SK-N-SH (cell line): ENCODE results near the gene LCMT1. TPM values are rescaled to one million over a fixed set of nuclear protein-coding genes. Genes with fewer than 3 reads are reported as not detected.

Source experiments
- CTCF ChIA-PET: fragments of 300-600, 350-600 bp; formaldehyde crosslinking; extraction: SDS; loops from one replicate; lab custom pipeline; 2021; lab: Yijun Ruan, JAX
- POLR2A ChIA-PET: fragments of 350-600 bp; sonication (Branson Sonifier 250); formaldehyde crosslinking; extraction: SDS; loops from one replicate; lab custom pipeline; 2020; ENCODE audit warnings: antibody characterized with exemption, inconsistent platforms; lab: Yijun Ruan, JAX
- DNase-seq: peaks from one replicate; pipeline ENCODE4 v3.0.0; 2012
- H2AFZ ChIP-seq: fragments of 200-600 bp; sonication (generic); 2 replicates; pipeline ENCODE4 v1.8.1; 2016; ENCODE audit warnings: antibody characterized with exemption, mild to moderate bottlenecking, low read depth
- H3F3A ChIP-seq: fragments of 200-600 bp; sonication (generic); replicated peaks from 2 replicates; pipeline ENCODE3; 2016; ENCODE audit warnings: antibody characterized with exemption, mild to moderate bottlenecking; ENCODE audit not compliant: insufficient read depth
- H3K27ac ChIP-seq, 2 experiments: fragments of 200-500 bp in 1 of 2; fragments of 200-600 bp in 1 of 2; sonication (Bioruptor generic) in 1 of 2; sonication (generic), shearing (Covaris generic) in 1 of 2; 2 replicates each; pipeline versions ENCODE4 v1.5.1 to v1.6.1; 2014 to 2016; ENCODE audit warnings: low read depth in 2 of 2, inconsistent platforms in 1 of 2, low read length in 1 of 2, mild to moderate bottlenecking in 1 of 2, mixed read lengths in 1 of 2
- H3K27me3 ChIP-seq: fragments of 200-600 bp; sonication (generic), shearing (Covaris generic); 2 replicates; pipeline ENCODE4 v1.6.1; 2016; ENCODE audit warnings: mixed run types; ENCODE audit not compliant: insufficient read depth
- H3K36me3 ChIP-seq, 2 experiments: fragments of 200-500 bp in 1 of 2; fragments of 200-600 bp in 1 of 2; sonication (Bioruptor generic) in 1 of 2; sonication (generic) in 1 of 2; replicated peaks in 1 of 2; 2 replicates each; pipeline versions ENCODE3 to v1.5.1; 2014 to 2016; ENCODE audit warnings: low read length in 1 of 2, mild to moderate bottlenecking in 1 of 2; ENCODE audit not compliant: insufficient read depth in 2 of 2, control insufficient read depth in 1 of 2
- H3K4me1 ChIP-seq, 2 experiments: fragments of 200-500 bp in 1 of 2; fragments of 200-600 bp in 1 of 2; sonication (Bioruptor generic) in 1 of 2; sonication (generic), shearing (Covaris generic) in 1 of 2; 2 replicates each; pipeline versions ENCODE4 v1.5.1 to v1.6.1; 2014 to 2016; ENCODE audit warnings: low read depth in 1 of 2, low read length in 1 of 2, mixed run types in 1 of 2; ENCODE audit not compliant: insufficient read depth in 2 of 2, control insufficient read depth in 1 of 2
- H3K4me2 ChIP-seq: fragments of 200-600 bp; sonication (generic), shearing (Covaris generic); 2 replicates; pipeline ENCODE4 v1.6.1; 2017; ENCODE audit warnings: mixed run types
- H3K4me3 ChIP-seq, 2 experiments: fragments of 200-500 bp in 1 of 2; fragments of 200-600 bp in 1 of 2; sonication (Bioruptor generic) in 1 of 2; sonication (generic), shearing (Covaris generic) in 1 of 2; 2 replicates each; pipeline versions ENCODE4 v1.5.1 to v1.8.1; 2014 to 2016; ENCODE audit warnings: low read depth in 2 of 2, inconsistent platforms in 1 of 2, low read length in 1 of 2, mild to moderate bottlenecking in 1 of 2, mixed read lengths in 1 of 2, moderate library complexity in 1 of 2
- H3K79me2 ChIP-seq: fragments of 200-600 bp; sonication (generic); 2 replicates; pipeline ENCODE4 v1.8.1; 2017; ENCODE audit warnings: mild to moderate bottlenecking; ENCODE audit not compliant: insufficient read depth
- H3K9ac ChIP-seq: fragments of 200-600 bp; sonication (generic); 2 replicates; pipeline ENCODE4 v1.6.1; 2017; ENCODE audit warnings: mixed run types
- H3K9me2 ChIP-seq: fragments of 200-600 bp; sonication (generic); 2 replicates; pipeline ENCODE4 v1.6.1; 2017; ENCODE audit warnings: mixed run types
- H3K9me3 ChIP-seq: fragments of 200-600 bp; sonication (generic); 2 replicates; pipeline ENCODE4 v1.6.1; 2017; ENCODE audit warnings: mixed run types, mild to moderate bottlenecking, moderate library complexity
- H4K20me1 ChIP-seq: fragments of 200-600 bp; sonication (generic); 2 replicates; pipeline ENCODE4 v1.6.1; 2017; ENCODE audit warnings: mild to moderate bottlenecking, mixed run types; ENCODE audit not compliant: insufficient read depth
- ELF1 ChIP-seq: IDR thresholded peaks from 2 replicates; pipeline ENCODE4 v1.4.0; 2012
- EZH2phosphoT487 ChIP-seq: fragments of 200-600 bp; sonication (generic); IDR thresholded peaks from 2 replicates; pipeline ENCODE4 v1.6.1; 2017; ENCODE audit warnings: low read depth, mixed run types, mild to moderate bottlenecking, antibody characterized with exemption, moderate library complexity, borderline replicate concordance
- FOSL2 ChIP-seq: IDR thresholded peaks from 2 replicates; pipeline ENCODE4 v1.4.0; 2012; ENCODE audit warnings: low read depth, mild to moderate bottlenecking, moderate library complexity, borderline replicate concordance
- FOXM1 ChIP-seq: IDR thresholded peaks from 2 replicates; pipeline ENCODE4 v1.4.0; 2012; ENCODE audit warnings: low read depth, mild to moderate bottlenecking
- GATA2 ChIP-seq: sonication (generic); formaldehyde crosslinking; IDR thresholded peaks from 2 replicates; pipeline ENCODE4 v1.5.0; 2020; ENCODE audit warnings: mild to moderate bottlenecking, missing genetic modification reagents
- IRF3 ChIP-seq: fragments of 150-350 bp; IDR thresholded peaks from 2 replicates; pipeline ENCODE4 v1.6.1; 2016; ENCODE audit warnings: mild to moderate bottlenecking, low read depth, low read length
- MAX ChIP-seq: IDR thresholded peaks from 2 replicates; pipeline ENCODE4 v1.4.0; 2012; ENCODE audit warnings: low read depth
- MEF2A ChIP-seq: IDR thresholded peaks from 2 replicates; pipeline ENCODE4 v1.4.0; 2012; ENCODE audit warnings: low read depth, borderline replicate concordance
- MXI1 ChIP-seq: IDR thresholded peaks from 2 replicates; pipeline ENCODE4 v1.6.1; 2012; ENCODE audit warnings: mild to moderate bottlenecking, low read depth, low read length, improper control_type of control experiment
- POLR2AphosphoS5 ChIP-seq: IDR thresholded peaks from 2 replicates; pipeline ENCODE4 v1.6.1; 2012; ENCODE audit warnings: low read depth, low read length
- RAD21 ChIP-seq: IDR thresholded peaks from 2 replicates; pipeline ENCODE4 v1.6.1; 2012; ENCODE audit warnings: mild to moderate bottlenecking, low read length
- RFX5 ChIP-seq: IDR thresholded peaks from 2 replicates; pipeline ENCODE4 v1.6.1; 2012; ENCODE audit warnings: mild to moderate bottlenecking, improper control_type of control experiment, low read length
- RXRA ChIP-seq: IDR thresholded peaks from 2 replicates; pipeline ENCODE4 v1.4.0; 2012; ENCODE audit warnings: low read depth, mild to moderate bottlenecking, borderline replicate concordance
- SIN3A ChIP-seq: IDR thresholded peaks from 2 replicates; pipeline ENCODE4 v1.6.1; 2012; ENCODE audit warnings: low read depth, mild to moderate bottlenecking, low read length, moderate library complexity, borderline replicate concordance
- SMC3 ChIP-seq: IDR thresholded peaks from 2 replicates; pipeline ENCODE4 v1.6.1; 2012; ENCODE audit warnings: low read depth, low read length, improper control_type of control experiment
- TCF12 ChIP-seq: IDR thresholded peaks from 2 replicates; pipeline ENCODE4 v1.4.0; 2012
- TEAD4 ChIP-seq: IDR thresholded peaks from 2 replicates; pipeline ENCODE4 v1.4.0; 2012; ENCODE audit warnings: mild to moderate bottlenecking, borderline replicate concordance; ENCODE audit not compliant: insufficient read depth
- WGBS: methylation state at CpG from one replicate; pipeline ENCODE4 v1.1.6; 2017; ENCODE audit warnings: low lambda C conversion rate; 5-methylcytosine and 5-hydroxymethylcytosine counted together
- polyA plus RNA-seq, 3 experiments: library from polyadenylated mRNA; depleted of rRNA; stranded (reverse); fragments of >200 nt; gene quantifications; 2 replicates each; pipeline ENCODE4 v1.2.3, GENCODE V29; 2012
- TF ChIP-seq, protein P1 (sequence below): IDR thresholded peaks from 2 replicates; pipeline ENCODE4 v1.4.0; 2012; ENCODE audit warnings: low read depth, borderline replicate concordance

Gene LCMT1
- polyA plus RNA-seq, 1 of the 3 experiments (the other 2 are of a cell fraction): 29.8 TPM

GRCh38 chr16:25097276-25097975 is 14.1 kb upstream of the LCMT1 start:
- Histone ChIP-seq H2AFZ (no peak overlapping the region), H3K9ac (no peak overlapping the region), H3K9me3 (no peaks in the 10 kb centered on the region), H3K27me3 (no peaks in the 10 kb centered on the region), H4K20me1 (no peaks in the 10 kb centered on the region), H3K4me3 (no peak overlapping the region), H3K79me2 (no peaks in the 10 kb centered on the region), H3K9me2 (no peaks in the 10 kb centered on the region), H3K4me2 (no peak overlapping the region), H3K27ac (no peak overlapping the region), H3K4me1 (peaks cover 0 to 6% of the 10 kb centered on the region in 2 experiments; a peak in 1 of 4 replicates), H3F3A (no peaks in the 10 kb centered on the region), H3K36me3 (no peaks in the 10 kb centered on the region)
- no peak for DNase-seq
- ChIA-PET CTCF (no interaction called here), POLR2A (no interaction called here)
- TF ChIP-seq, protein P1, sequence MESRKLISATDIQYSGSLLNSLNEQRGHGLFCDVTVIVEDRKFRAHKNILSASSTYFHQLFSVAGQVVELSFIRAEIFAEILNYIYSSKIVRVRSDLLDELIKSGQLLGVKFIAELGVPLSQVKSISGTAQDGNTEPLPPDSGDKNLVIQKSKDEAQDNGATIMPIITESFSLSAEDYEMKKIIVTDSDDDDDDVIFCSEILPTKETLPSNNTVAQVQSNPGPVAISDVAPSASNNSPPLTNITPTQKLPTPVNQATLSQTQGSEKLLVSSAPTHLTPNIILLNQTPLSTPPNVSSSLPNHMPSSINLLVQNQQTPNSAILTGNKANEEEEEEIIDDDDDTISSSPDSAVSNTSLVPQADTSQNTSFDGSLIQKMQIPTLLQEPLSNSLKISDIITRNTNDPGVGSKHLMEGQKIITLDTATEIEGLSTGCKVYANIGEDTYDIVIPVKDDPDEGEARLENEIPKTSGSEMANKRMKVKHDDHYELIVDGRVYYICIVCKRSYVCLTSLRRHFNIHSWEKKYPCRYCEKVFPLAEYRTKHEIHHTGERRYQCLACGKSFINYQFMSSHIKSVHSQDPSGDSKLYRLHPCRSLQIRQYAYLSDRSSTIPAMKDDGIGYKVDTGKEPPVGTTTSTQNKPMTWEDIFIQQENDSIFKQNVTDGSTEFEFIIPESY: no peak
- TF ChIP-seq RFX5 (no peak), RAD21 (no peak), SMC3 (no peak), EZH2phosphoT487 (no peak), MXI1 (no peak), POLR2AphosphoS5 (no peak), SIN3A (no peak), IRF3 (no peak), FOXM1 (no peak), TEAD4 (no peak), MEF2A (no peak), TCF12 (no peak), GATA2 (no peak), ELF1 (no peak), FOSL2 (no peak), RXRA (no peak), MAX (no peak)
- WGBS: 45% methylated on average over 5 of the region's 5 CpGs
